Gastrocnemius medialis (tissue), 4 donors: ENCODE data around the gene CD46.

Experiments
- POLR2A ChIP-seq, 2 donors: fragments of 450-650 bp; IDR thresholded peaks; one replicate each; pipeline ENCODE4 v1.6.1; 2017; ENCODE audit warnings: antibody characterized with exemption in 2 of 2, mild to moderate bottlenecking in 2 of 2, moderate library complexity in 2 of 2
- TF ChIP-seq, protein P1 (sequence below), 5 experiments: fragments of 450-650 bp in 3 of 5; fragments of 200-600 bp in 2 of 5; sonication (generic) in 2 of 5; IDR thresholded peaks in 4 of 5; conservative IDR thresholded peaks in 1 of 5; 1 replicate in 4 of 5; 2 replicates in 1 of 5; pipeline ENCODE4 v1.5.1; 2016 to 2019; ENCODE audit warnings: antibody characterized with exemption in 5 of 5, mild to moderate bottlenecking in 3 of 5, moderate library complexity in 3 of 5

DNA sequence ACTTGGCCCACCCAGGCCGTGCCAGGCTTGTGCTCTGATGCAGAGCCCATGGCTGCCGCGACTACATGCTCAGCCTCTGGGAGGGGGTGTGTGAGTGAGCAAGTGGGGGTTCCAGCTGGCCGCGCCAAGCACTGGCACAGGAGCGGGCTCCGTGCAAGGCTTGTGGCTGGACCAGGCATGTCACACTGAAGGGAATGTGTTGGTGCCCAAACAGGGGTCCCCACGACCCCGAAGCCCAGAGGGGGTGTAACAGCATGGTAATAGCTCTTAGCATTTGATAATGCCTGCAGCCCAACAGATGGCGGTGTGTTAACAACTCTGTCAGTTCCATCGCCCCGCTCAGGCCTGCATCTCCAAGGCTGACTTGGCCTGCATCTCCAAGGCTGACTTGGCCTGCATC lies 38.3 kb upstream of the CD46 start:
- no peak for TF ChIP-seq POLR2A (IDR thresholded peaks at IDR 0.05)
- TF ChIP-seq, protein P1, sequence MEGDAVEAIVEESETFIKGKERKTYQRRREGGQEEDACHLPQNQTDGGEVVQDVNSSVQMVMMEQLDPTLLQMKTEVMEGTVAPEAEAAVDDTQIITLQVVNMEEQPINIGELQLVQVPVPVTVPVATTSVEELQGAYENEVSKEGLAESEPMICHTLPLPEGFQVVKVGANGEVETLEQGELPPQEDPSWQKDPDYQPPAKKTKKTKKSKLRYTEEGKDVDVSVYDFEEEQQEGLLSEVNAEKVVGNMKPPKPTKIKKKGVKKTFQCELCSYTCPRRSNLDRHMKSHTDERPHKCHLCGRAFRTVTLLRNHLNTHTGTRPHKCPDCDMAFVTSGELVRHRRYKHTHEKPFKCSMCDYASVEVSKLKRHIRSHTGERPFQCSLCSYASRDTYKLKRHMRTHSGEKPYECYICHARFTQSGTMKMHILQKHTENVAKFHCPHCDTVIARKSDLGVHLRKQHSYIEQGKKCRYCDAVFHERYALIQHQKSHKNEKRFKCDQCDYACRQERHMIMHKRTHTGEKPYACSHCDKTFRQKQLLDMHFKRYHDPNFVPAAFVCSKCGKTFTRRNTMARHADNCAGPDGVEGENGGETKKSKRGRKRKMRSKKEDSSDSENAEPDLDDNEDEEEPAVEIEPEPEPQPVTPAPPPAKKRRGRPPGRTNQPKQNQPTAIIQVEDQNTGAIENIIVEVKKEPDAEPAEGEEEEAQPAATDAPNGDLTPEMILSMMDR (IDR thresholded peaks at IDR 0.05 in 4 of 5, conservative IDR thresholded peaks at IDR 0.05 in 1 of 5) = no peak
